Nephron (organoid): ENCODE results near the gene LHFPL6.

ENCODE experiments used
- H3K27ac Mint-ChIP-seq, 3 experiments: 2 replicates each; pipeline ENCODE4 v1.8.0; 2020; ENCODE audit warnings: mixed read lengths in 3 of 3, mild to moderate bottlenecking in 2 of 3, moderate library complexity in 1 of 3
- H3K27me3 Mint-ChIP-seq: 2 replicates; pipeline ENCODE4 v1.8.0; 2021; ENCODE audit warnings: low read depth, mild to moderate bottlenecking, moderate library complexity, mixed read lengths
- H3K36me3 Mint-ChIP-seq: 2 replicates; pipeline ENCODE4 v1.8.0; 2020; ENCODE audit warnings: low read depth, mixed read lengths
- H3K4me1 Mint-ChIP-seq: 2 replicates; pipeline ENCODE4 v1.8.0; 2020; ENCODE audit warnings: mixed read lengths
- H3K4me3 Mint-ChIP-seq, 3 experiments: 2 replicates each; pipeline ENCODE4 v1.8.0; 2020; ENCODE audit warnings: mild to moderate bottlenecking in 3 of 3, mixed read lengths in 3 of 3, moderate library complexity in 2 of 3
- H3K9me3 Mint-ChIP-seq: 2 replicates; pipeline ENCODE4 v1.8.0; 2020; ENCODE audit warnings: mixed read lengths
- CTCF ChIP-seq, 3 experiments: fragments of 200-600 bp; sonication (generic); IDR thresholded peaks; one replicate each; pipeline ENCODE4 v1.5.0; 2021; ENCODE audit warnings: antibody characterized with exemption in 3 of 3; ENCODE audit not compliant: unreplicated experiment in 3 of 3

LHFPL6 gene

GRCh38 chr13:39485314-39485700 is 117.7 kb downstream of the LHFPL6 start:
- Mint-ChIP-seq H3K27me3 (no peaks in the 10 kb centered on the region), H3K27ac (no peak overlapping the region), H3K4me1 (peaks cover 49% of the 10 kb centered on the region), H3K36me3 (no peaks in the 10 kb centered on the region), H3K9me3 (no peaks in the 10 kb centered on the region), H3K4me3 (no peak overlapping the region)
- no peak for TF ChIP-seq CTCF (IDR thresholded peaks at IDR 0.05; ENCODE audit: unreplicated experiment in 3 of 3)

- no peak overlapping the region for H3K4me3 Mint-ChIP-seq
- no peaks in the 10 kb centered on the region for H3K36me3 Mint-ChIP-seq
- H3K4me1 Mint-ChIP-seq = peaks cover 44% of the 10 kb centered on the region
- no peak for TF ChIP-seq CTCF (IDR thresholded peaks at IDR 0.05; ENCODE audit: unreplicated experiment in 3 of 3)
- H3K27ac Mint-ChIP-seq = no peak overlapping the region
- no peaks in the 10 kb centered on the region for H3K27me3 Mint-ChIP-seq
- H3K9me3 Mint-ChIP-seq = no peaks in the 10 kb centered on the region
Measured at GRCh38 chr13:39484506-39485313, 118.3 kb downstream of the LHFPL6 start.

- TF ChIP-seq CTCF (IDR thresholded peaks at IDR 0.05; ENCODE audit: unreplicated experiment in 3 of 3) = no peak
- Mint-ChIP-seq H3K27me3 (no peaks in the 10 kb centered on the region), H3K4me3 (no peak overlapping the region), H3K27ac (no peak overlapping the region), H3K36me3 (no peaks in the 10 kb centered on the region), H3K4me1 (peaks cover 36% of the 10 kb centered on the region), H3K9me3 (no peaks in the 10 kb centered on the region)
Measured at GRCh38 chr13:39483326-39483725, 119.7 kb downstream of the LHFPL6 start.

GRCh38 chr13:39481491-39481890 is 121.5 kb downstream of the LHFPL6 start:
- Mint-ChIP-seq H3K27ac (no peak overlapping the region), H3K36me3 (no peaks in the 10 kb centered on the region), H3K4me1 (peaks cover 33% of the 10 kb centered on the region), H3K27me3 (no peaks in the 10 kb centered on the region), H3K9me3 (no peaks in the 10 kb centered on the region), H3K4me3 (no peak overlapping the region)
- TF ChIP-seq CTCF (IDR thresholded peaks at IDR 0.05; ENCODE audit: unreplicated experiment in 3 of 3) = no peak

- no peak for TF ChIP-seq CTCF (IDR thresholded peaks at IDR 0.05; ENCODE audit: unreplicated experiment in 3 of 3)
- peaks cover 5% of the 10 kb centered on the region for H3K36me3 Mint-ChIP-seq
- no peaks in the 10 kb centered on the region for H3K27me3 Mint-ChIP-seq
- H3K9me3 Mint-ChIP-seq = peaks cover 4% of the 10 kb centered on the region
- H3K27ac Mint-ChIP-seq = no peak overlapping the region
- H3K4me3 Mint-ChIP-seq = no peak overlapping the region
- H3K4me1 Mint-ChIP-seq = peaks cover 13% of the 10 kb centered on the region
Measured at GRCh38 chr13:39474600-39474999, 128.4 kb downstream of the LHFPL6 start.

- Mint-ChIP-seq H3K4me1 (peaks cover 3% of the 10 kb centered on the region), H3K9me3 (peaks cover 4% of the 10 kb centered on the region), H3K27me3 (no peaks in the 10 kb centered on the region), H3K4me3 (no peak overlapping the region), H3K36me3 (peaks cover 5% of the 10 kb centered on the region), H3K27ac (no peak overlapping the region)
- no peak for TF ChIP-seq CTCF (IDR thresholded peaks at IDR 0.05; ENCODE audit: unreplicated experiment in 3 of 3)
Measured at GRCh38 chr13:39469676-39470075, 133.3 kb downstream of the LHFPL6 start.
